Measurements from ENCODE around the gene IL25.

Gene IL25

DNA sequence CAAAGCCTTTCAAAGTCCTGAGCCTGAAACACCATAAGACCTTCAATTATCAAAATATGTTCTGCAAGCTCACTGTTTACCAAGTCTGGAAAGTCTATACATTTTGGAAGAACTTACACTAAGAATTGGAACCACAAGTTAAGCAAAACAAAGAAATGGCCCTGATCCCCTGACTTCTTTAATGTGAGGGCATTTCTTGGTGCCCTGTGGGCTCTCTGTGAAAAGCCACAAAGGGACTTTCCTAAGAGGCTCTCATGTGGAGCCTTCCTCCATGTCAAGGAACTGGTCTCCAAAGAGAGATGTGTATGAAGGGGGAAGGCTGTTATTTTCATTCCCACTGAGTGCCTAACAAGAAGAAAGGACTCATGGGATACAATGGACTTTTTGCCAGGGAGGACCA is 49.0 kb downstream of the IL25 start:
- TF ChIP-seq ZFP30 (CRISPR knock-in tag; IDR thresholded peaks at IDR 0.05) (no peak), ZNF8 (CRISPR knock-in tag; IDR thresholded peaks at IDR 0.05) (no peak), BACH2 (CRISPR knock-in tag; IDR thresholded peaks at IDR 0.05; ENCODE audit: borderline replicate concordance) (no peak), OSR1 (CRISPR knock-in tag; IDR thresholded peaks at IDR 0.05) (no peak), RARB (CRISPR knock-in tag; IDR thresholded peaks at IDR 0.05) (no peak), ZNF565 (CRISPR knock-in tag; conservative IDR thresholded peaks at IDR 0.05; ENCODE audit: low read depth) (no peak), TCF4 (CRISPR knock-in tag; IDR thresholded peaks at IDR 0.05; ENCODE audit: borderline replicate concordance) (no peak)
- TF ChIP-seq, protein P1, sequence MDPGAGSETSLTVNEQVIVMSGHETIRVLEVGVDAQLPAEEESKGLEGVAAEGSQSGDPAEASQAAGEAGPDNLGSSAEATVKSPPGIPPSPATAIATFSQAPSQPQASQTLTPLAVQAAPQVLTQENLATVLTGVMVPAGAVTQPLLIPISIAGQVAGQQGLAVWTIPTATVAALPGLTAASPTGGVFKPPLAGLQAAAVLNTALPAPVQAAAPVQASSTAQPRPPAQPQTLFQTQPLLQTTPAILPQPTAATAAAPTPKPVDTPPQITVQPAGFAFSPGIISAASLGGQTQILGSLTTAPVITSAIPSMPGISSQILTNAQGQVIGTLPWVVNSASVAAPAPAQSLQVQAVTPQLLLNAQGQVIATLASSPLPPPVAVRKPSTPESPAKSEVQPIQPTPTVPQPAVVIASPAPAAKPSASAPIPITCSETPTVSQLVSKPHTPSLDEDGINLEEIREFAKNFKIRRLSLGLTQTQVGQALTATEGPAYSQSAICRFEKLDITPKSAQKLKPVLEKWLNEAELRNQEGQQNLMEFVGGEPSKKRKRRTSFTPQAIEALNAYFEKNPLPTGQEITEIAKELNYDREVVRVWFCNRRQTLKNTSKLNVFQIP (CRISPR knock-in tag; IDR thresholded peaks at IDR 0.05; ENCODE audit: borderline replicate concordance, low read depth): no peak
- TF ChIP-seq, protein P2, sequence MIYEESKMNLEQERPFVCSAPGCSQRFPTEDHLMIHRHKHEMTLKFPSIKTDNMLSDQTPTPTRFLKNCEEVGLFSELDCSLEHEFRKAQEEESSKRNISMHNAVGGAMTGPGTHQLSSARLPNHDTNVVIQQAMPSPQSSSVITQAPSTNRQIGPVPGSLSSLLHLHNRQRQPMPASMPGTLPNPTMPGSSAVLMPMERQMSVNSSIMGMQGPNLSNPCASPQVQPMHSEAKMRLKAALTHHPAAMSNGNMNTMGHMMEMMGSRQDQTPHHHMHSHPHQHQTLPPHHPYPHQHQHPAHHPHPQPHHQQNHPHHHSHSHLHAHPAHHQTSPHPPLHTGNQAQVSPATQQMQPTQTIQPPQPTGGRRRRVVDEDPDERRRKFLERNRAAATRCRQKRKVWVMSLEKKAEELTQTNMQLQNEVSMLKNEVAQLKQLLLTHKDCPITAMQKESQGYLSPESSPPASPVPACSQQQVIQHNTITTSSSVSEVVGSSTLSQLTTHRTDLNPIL (CRISPR knock-in tag; IDR thresholded peaks at IDR 0.05; ENCODE audit: low read depth): no peak
- no peak for ATAC-seq

DNA sequence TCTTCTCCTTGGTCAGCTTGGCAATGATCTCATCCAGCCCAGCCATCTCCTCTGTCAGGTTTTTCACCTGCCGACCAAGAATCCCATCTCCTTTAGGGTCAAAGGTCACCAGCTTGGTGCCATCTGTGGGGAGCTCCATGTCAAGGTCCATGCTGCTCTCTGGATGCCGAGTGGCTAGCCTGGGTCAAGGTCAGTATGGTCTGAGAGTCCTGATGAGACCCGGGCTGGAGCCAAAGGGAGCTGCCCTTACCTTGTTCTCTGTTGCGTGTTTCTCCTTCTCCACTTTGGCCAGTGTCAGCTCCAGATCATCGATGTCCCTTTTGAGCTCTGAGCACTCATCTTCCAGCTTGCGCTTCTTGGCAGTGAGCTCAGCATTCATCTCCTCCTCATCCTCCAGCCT is 51.0 kb downstream of the IL25 start:
- no peak for ATAC-seq
- TF ChIP-seq, protein P3, sequence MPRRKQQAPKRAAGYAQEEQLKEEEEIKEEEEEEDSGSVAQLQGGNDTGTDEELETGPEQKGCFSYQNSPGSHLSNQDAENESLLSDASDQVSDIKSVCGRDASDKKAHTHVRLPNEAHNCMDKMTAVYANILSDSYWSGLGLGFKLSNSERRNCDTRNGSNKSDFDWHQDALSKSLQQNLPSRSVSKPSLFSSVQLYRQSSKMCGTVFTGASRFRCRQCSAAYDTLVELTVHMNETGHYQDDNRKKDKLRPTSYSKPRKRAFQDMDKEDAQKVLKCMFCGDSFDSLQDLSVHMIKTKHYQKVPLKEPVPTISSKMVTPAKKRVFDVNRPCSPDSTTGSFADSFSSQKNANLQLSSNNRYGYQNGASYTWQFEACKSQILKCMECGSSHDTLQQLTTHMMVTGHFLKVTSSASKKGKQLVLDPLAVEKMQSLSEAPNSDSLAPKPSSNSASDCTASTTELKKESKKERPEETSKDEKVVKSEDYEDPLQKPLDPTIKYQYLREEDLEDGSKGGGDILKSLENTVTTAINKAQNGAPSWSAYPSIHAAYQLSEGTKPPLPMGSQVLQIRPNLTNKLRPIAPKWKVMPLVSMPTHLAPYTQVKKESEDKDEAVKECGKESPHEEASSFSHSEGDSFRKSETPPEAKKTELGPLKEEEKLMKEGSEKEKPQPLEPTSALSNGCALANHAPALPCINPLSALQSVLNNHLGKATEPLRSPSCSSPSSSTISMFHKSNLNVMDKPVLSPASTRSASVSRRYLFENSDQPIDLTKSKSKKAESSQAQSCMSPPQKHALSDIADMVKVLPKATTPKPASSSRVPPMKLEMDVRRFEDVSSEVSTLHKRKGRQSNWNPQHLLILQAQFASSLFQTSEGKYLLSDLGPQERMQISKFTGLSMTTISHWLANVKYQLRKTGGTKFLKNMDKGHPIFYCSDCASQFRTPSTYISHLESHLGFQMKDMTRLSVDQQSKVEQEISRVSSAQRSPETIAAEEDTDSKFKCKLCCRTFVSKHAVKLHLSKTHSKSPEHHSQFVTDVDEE (CRISPR knock-in tag; IDR thresholded peaks at IDR 0.05): no peak
- no peak for TF ChIP-seq ZFP3 (CRISPR knock-in tag; IDR thresholded peaks at IDR 0.05)
- TF ChIP-seq, protein P1 (CRISPR knock-in tag; IDR thresholded peaks at IDR 0.05; ENCODE audit: borderline replicate concordance, low read depth): no peak
- TF ChIP-seq, protein P4, sequence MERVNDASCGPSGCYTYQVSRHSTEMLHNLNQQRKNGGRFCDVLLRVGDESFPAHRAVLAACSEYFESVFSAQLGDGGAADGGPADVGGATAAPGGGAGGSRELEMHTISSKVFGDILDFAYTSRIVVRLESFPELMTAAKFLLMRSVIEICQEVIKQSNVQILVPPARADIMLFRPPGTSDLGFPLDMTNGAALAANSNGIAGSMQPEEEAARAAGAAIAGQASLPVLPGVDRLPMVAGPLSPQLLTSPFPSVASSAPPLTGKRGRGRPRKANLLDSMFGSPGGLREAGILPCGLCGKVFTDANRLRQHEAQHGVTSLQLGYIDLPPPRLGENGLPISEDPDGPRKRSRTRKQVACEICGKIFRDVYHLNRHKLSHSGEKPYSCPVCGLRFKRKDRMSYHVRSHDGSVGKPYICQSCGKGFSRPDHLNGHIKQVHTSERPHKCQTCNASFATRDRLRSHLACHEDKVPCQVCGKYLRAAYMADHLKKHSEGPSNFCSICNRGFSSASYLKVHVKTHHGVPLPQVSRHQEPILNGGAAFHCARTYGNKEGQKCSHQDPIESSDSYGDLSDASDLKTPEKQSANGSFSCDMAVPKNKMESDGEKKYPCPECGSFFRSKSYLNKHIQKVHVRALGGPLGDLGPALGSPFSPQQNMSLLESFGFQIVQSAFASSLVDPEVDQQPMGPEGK (CRISPR knock-in tag; IDR thresholded peaks at IDR 0.05; ENCODE audit: borderline replicate concordance): no peak
- TF ChIP-seq ESRRG (CRISPR knock-in tag; IDR thresholded peaks at IDR 0.05): no peak
- TF ChIP-seq ISL1 (CRISPR knock-in tag; IDR thresholded peaks at IDR 0.05): no peak
- no peak for TF ChIP-seq ARNTL (CRISPR knock-in tag; IDR thresholded peaks at IDR 0.05; ENCODE audit: borderline replicate concordance, low read depth)
- TF ChIP-seq BACH2 (CRISPR knock-in tag; IDR thresholded peaks at IDR 0.05; ENCODE audit: borderline replicate concordance): no peak
- TF ChIP-seq, protein P5, sequence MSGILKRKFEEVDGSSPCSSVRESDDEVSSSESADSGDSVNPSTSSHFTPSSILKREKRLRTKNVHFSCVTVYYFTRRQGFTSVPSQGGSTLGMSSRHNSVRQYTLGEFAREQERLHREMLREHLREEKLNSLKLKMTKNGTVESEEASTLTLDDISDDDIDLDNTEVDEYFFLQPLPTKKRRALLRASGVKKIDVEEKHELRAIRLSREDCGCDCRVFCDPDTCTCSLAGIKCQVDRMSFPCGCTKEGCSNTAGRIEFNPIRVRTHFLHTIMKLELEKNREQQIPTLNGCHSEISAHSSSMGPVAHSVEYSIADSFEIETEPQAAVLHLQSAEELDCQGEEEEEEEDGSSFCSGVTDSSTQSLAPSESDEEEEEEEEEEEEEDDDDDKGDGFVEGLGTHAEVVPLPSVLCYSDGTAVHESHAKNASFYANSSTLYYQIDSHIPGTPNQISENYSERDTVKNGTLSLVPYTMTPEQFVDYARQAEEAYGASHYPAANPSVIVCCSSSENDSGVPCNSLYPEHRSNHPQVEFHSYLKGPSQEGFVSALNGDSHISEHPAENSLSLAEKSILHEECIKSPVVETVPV (CRISPR knock-in tag; IDR thresholded peaks at IDR 0.05): no peak
- no peak for TF ChIP-seq TCF4 (CRISPR knock-in tag; IDR thresholded peaks at IDR 0.05; ENCODE audit: borderline replicate concordance)
- no peak for TF ChIP-seq ZNF565 (CRISPR knock-in tag; conservative IDR thresholded peaks at IDR 0.05; ENCODE audit: low read depth)
- no peak for TF ChIP-seq GLIS3 (CRISPR knock-in tag; IDR thresholded peaks at IDR 0.05)
- TF ChIP-seq, protein P2 (CRISPR knock-in tag; IDR thresholded peaks at IDR 0.05; ENCODE audit: low read depth): no peak
- TF ChIP-seq CSDC2 (CRISPR knock-in tag; IDR thresholded peaks at IDR 0.05): no peak
- no peak for TF ChIP-seq ZNF70 (CRISPR knock-in tag; IDR thresholded peaks at IDR 0.05)
- TF ChIP-seq ZC3H10 (CRISPR knock-in tag; IDR thresholded peaks at IDR 0.05): no peak
- no peak for TF ChIP-seq ZNF8 (CRISPR knock-in tag; IDR thresholded peaks at IDR 0.05)
- no peak for TF ChIP-seq TOX (CRISPR knock-in tag; IDR thresholded peaks at IDR 0.05; ENCODE audit: borderline replicate concordance)
- no peak for TF ChIP-seq OSR1 (CRISPR knock-in tag; IDR thresholded peaks at IDR 0.05)
- TF ChIP-seq SNAI2 (CRISPR knock-in tag; IDR thresholded peaks at IDR 0.05): no peak
